Measurements from ENCODE around the gene CNGB1. TPM values are rescaled to one million over a fixed set of nuclear protein-coding genes. Genes with fewer than 3 reads are reported as not detected.

Gene CNGB1
- total RNA-seq, 4 donors from 2014 or later: 1.1 to 2.8 TPM; not detected in 2

DNA sequence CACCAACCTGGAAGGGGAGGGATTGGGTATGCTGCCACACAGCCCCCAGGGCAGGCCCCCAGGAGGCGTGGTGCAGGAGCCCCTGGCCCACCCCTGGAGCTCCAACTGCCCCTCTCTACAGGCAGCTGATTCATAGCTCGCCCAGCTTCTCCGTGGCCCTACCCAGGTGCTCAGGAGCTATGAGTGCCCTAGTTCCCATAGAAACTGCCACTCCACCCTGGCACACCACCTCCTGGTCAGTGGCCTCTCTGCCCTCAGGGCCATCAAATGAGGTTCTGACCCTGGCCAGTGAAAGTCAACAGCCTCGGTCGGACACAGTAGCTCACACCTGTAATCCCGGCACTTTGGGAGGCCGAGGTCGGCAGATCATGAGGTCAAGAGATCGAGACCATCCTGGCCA, 18.0 kb downstream of the CNGB1 start:
- DNase-seq: no peak
- Histone ChIP-seq H3K4me1 (no peaks in the 10 kb centered on the region), H3K36me3 (no peaks in the 10 kb centered on the region), H3K4me3 (no peak overlapping the region), H3K27me3 (no peaks in the 10 kb centered on the region), H3K27ac (no peak overlapping the region), H3K9me3 (no peaks in the 10 kb centered on the region)
- no peak for TF ChIP-seq POLR2A (IDR thresholded peaks at IDR 0.05)
- TF ChIP-seq, protein P1, sequence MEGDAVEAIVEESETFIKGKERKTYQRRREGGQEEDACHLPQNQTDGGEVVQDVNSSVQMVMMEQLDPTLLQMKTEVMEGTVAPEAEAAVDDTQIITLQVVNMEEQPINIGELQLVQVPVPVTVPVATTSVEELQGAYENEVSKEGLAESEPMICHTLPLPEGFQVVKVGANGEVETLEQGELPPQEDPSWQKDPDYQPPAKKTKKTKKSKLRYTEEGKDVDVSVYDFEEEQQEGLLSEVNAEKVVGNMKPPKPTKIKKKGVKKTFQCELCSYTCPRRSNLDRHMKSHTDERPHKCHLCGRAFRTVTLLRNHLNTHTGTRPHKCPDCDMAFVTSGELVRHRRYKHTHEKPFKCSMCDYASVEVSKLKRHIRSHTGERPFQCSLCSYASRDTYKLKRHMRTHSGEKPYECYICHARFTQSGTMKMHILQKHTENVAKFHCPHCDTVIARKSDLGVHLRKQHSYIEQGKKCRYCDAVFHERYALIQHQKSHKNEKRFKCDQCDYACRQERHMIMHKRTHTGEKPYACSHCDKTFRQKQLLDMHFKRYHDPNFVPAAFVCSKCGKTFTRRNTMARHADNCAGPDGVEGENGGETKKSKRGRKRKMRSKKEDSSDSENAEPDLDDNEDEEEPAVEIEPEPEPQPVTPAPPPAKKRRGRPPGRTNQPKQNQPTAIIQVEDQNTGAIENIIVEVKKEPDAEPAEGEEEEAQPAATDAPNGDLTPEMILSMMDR (IDR thresholded peaks at IDR 0.05): no peak

DNA sequence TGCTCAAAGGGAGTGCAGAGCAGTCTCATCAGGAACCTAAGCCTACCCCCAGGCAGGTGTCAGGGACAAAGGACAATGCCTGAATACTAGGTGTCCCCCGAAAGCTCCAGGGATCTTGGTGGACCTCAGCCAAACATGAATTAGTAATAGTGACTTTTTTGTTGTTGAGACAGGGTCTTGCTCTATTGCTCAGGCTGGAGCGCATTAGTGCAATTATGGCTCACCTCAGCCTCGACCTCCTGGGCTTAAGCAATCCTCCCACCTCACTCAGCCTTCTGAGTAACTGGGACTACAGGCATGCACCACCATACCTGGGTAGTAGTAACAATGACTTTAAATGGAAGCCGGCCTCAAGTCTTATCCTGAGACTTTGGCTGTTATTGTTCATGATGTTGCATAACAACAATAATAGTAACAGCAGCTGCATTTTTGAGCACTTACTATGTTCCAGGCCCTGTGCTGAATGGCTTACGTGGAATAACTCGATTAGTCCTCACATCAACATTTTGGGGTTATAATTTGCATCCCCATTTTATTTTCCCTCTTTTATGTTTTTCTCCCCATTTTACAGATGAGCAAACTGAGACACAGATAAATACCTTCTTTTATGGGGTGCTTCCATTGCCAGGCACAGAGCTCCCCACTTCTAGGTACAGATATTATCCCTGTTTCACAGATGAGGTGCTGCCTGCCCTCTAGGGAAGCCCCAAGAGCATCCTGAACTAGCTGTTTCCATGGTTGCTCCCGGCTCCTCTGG, 19.5 kb downstream of the CNGB1 start:
- TF ChIP-seq POLR2A (IDR thresholded peaks at IDR 0.05): no peak
- TF ChIP-seq, protein P1 (IDR thresholded peaks at IDR 0.05): no peak
- H3K27me3 ChIP-seq: no peaks in the 10 kb centered on the region
- DNase-seq: no peak

DNA sequence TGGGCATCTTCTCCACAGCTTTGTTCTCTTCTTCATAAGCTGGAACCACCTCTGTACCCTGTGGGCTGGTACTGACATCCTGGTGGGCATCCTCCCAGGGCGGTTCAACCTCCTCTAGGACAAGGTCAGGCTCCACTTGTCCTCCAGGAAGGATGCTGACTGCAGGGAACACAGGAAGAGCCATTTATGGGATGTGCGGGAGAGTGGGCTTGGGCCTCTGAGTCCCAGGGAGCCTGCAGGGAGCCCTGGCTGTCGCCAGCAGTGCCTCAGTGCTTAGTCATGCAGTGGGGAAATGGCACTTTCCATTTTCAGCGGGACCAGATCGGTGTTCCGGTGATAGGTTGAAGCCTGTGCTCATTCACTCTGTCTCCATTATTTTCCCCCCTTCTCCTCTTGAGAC, 20.5 kb downstream of the CNGB1 start:
- no peaks in the 10 kb centered on the region for H3K27me3 ChIP-seq
- H3K27ac ChIP-seq: no peak overlapping the region
- TF ChIP-seq, protein P1 (IDR thresholded peaks at IDR 0.05): no peak
- no peak for TF ChIP-seq POLR2A (IDR thresholded peaks at IDR 0.05)
- H3K4me3 ChIP-seq: no peak overlapping the region
- DNase-seq: peak in 1 of 3 donors; percentile 15
- H3K9me3 ChIP-seq: no peaks in the 10 kb centered on the region
- H3K36me3 ChIP-seq: no peaks in the 10 kb centered on the region
- H3K4me1 ChIP-seq: no peaks in the 10 kb centered on the region

More for the DNA sequence above, 19.5 kb downstream of the CNGB1 start:
- H3K4me1 ChIP-seq: no peaks in the 10 kb centered on the region
- H3K27ac ChIP-seq: no peak overlapping the region
- no peaks in the 10 kb centered on the region for H3K9me3 ChIP-seq
- H3K4me3 ChIP-seq: no peak overlapping the region
- H3K36me3 ChIP-seq: no peaks in the 10 kb centered on the region

DNA sequence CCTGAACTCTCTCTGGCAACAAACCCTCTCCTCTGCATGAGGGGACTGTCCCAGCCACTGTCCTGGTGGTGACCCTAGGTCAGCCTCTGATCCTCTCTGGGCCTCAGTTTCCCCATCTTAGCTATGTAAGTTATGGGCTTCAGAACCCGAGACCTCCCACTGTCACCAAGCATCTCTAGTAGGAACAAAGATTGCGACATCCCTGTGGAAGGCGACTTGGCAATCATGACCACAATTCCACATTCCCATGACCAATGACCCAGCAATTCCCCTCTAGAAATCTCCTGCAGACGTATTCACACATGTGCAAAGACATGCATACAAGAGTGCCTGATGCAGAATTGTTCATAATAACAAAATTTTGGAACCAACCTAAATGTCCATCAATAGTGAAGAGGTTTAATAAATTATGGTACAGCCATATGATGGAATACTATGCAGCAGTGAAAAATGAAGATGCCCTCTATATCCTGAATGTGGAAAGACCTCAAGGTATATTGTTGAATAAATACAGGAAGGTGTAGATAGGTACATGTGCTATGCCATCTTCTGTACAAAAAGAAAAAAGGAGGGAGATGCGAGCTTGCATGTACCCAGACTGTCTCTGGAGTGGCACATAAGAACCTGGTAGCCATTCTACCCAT, 21.2 kb downstream of the CNGB1 start:
- TF ChIP-seq, protein P1 (IDR thresholded peaks at IDR 0.05): no peak
- TF ChIP-seq POLR2A (IDR thresholded peaks at IDR 0.05): no peak
- Histone ChIP-seq H3K4me1 (no peaks in the 10 kb centered on the region), H3K36me3 (no peaks in the 10 kb centered on the region), H3K27me3 (no peaks in the 10 kb centered on the region), H3K9me3 (no peaks in the 10 kb centered on the region), H3K27ac (no peak overlapping the region), H3K4me3 (no peak overlapping the region)
- DNase-seq: peak in 1 of 3 donors; percentile 27

DNA sequence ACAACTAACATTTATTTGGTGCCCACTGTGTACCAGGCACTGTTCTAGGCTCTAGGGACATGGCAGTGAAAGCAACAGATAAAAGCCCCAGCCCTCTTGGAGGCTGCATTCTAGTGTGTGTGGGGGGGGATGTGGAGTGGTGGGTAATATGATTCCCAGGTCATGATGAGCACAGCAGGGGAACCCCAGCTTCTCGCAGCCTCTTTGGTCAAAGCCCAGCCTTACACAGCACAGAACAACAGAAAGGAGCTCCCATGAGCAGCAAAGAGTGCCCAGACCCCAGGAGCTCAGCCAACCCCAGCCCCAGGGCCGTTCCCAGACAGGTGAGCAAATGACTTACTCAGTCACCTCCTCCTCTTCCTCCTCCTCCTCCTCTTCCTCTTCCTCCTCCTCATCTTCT, 21.9 kb downstream of the CNGB1 start:
- no peak overlapping the region for H3K4me3 ChIP-seq
- no peak overlapping the region for H3K27ac ChIP-seq
- DNase-seq: peak in 1 of 3 donors; percentile 7
- TF ChIP-seq, protein P1 (IDR thresholded peaks at IDR 0.05): no peak
- TF ChIP-seq POLR2A (IDR thresholded peaks at IDR 0.05): no peak
- H3K36me3 ChIP-seq: no peaks in the 10 kb centered on the region
- H3K4me1 ChIP-seq: no peaks in the 10 kb centered on the region
- no peaks in the 10 kb centered on the region for H3K9me3 ChIP-seq
- H3K27me3 ChIP-seq: no peaks in the 10 kb centered on the region

Data from Peyer's patch (tissue), 4 donors.